HEK293 (cell line): ENCODE results near the gene CD101.

ENCODE experiments used
- CTCF ChIA-PET: fragments of 350-600 bp; formaldehyde crosslinking; extraction: SDS; loops from one replicate; lab custom pipeline; 2021; ENCODE audit warnings: antibody characterized with exemption; lab: Yijun Ruan, JAX
- POLR2A ChIA-PET: fragments of 300-600 bp; formaldehyde crosslinking; extraction: SDS; loops from one replicate; lab custom pipeline; 2020; ENCODE audit warnings: antibody characterized with exemption, inconsistent platforms; lab: Yijun Ruan, JAX
- H3K27ac ChIP-seq: fragments of 200-500 bp; sonication (Bioruptor generic); 2 replicates; pipeline ENCODE4 v1.5.1; 2014; ENCODE audit warnings: low read depth, low read length, control low read depth, inconsistent platforms; ENCODE audit errors: extremely low read depth
- H3K36me3 ChIP-seq, 2 experiments: fragments of 200-500 bp in 1 of 2; sonication (Bioruptor generic) in 1 of 2; 1 replicate in 1 of 2; 2 replicates in 1 of 2; pipeline ENCODE4 v1.5.1; 2014 to 2017; ENCODE audit warnings: inconsistent platforms in 2 of 2, low read length in 2 of 2; ENCODE audit not compliant: control insufficient read depth in 2 of 2, insufficient read depth in 1 of 2
- H3K4me1 ChIP-seq: fragments of 200-500 bp; sonication (Bioruptor generic); 2 replicates; pipeline ENCODE4 v1.5.1; 2014; ENCODE audit warnings: mild to moderate bottlenecking, low read length, inconsistent platforms; ENCODE audit not compliant: control insufficient read depth, insufficient read depth
- H3K4me3 ChIP-seq: 2 replicates; pipeline ENCODE4 v1.5.1; 2011; ENCODE audit warnings: low read depth, mild to moderate bottlenecking, control low read depth, low read length, moderate library complexity
- H3K9me3 ChIP-seq: fragments of 200-500 bp; sonication (Bioruptor generic); 2 replicates; pipeline ENCODE4 v1.5.1; 2014; ENCODE audit warnings: low read depth, low read length, inconsistent platforms; ENCODE audit not compliant: control insufficient read depth, insufficient read depth
- HOXC10 ChIP-seq: sonication (generic); formaldehyde crosslinking; IDR thresholded peaks from 2 replicates; pipeline ENCODE4 v1.8.1; 2023; ENCODE audit warnings: mild to moderate bottlenecking, missing genetic modification reagents
- KLF8 ChIP-seq: fragments of 450-650 bp; formaldehyde crosslinking; IDR thresholded peaks from 2 replicates; pipeline ENCODE4 v1.5.1; 2016; ENCODE audit warnings: missing biosample characterization, missing genetic modification characterization
- OSR2 ChIP-seq: fragments of 450-650 bp; formaldehyde crosslinking; IDR thresholded peaks from 2 replicates; pipeline ENCODE4 v1.5.1; 2016; ENCODE audit warnings: missing biosample characterization, missing genetic modification characterization
- SCRT1 ChIP-seq: fragments of 450-650 bp; formaldehyde crosslinking; IDR thresholded peaks from 2 replicates; pipeline ENCODE4 v1.5.1; 2016; ENCODE audit warnings: missing biosample characterization, missing genetic modification characterization, borderline replicate concordance
- TRIM28 ChIP-seq: IDR thresholded peaks from 2 replicates; pipeline ENCODE4 v1.6.1; 2011; ENCODE audit warnings: low read length, control low read depth, borderline replicate concordance
- ZFP69B ChIP-seq: fragments of 450-650 bp; formaldehyde crosslinking; IDR thresholded peaks from 2 replicates; pipeline ENCODE4 v1.5.1; 2016; ENCODE audit warnings: missing biosample characterization, missing genetic modification characterization
- ZIC2 ChIP-seq: fragments of 450-650 bp; formaldehyde crosslinking; IDR thresholded peaks from 2 replicates; pipeline ENCODE4 v1.5.1; 2016; ENCODE audit warnings: missing biosample characterization, missing genetic modification characterization
- ZNF221 ChIP-seq: fragments of 450-650 bp; formaldehyde crosslinking; IDR thresholded peaks from 2 replicates; pipeline ENCODE4 v1.5.1; 2017; ENCODE audit warnings: missing biosample characterization, missing genetic modification characterization, borderline replicate concordance
- ZNF274 ChIP-seq, 2 experiments: fragments of 200-500 bp in 1 of 2; fragments of 450-650 bp in 1 of 2; sonication (Bioruptor generic) in 1 of 2; formaldehyde crosslinking in 1 of 2; IDR thresholded peaks; 2 replicates each; pipeline versions ENCODE4 v1.5.1 to v1.6.1; 2014 to 2016; ENCODE audit warnings: borderline replicate concordance in 1 of 2, inconsistent platforms in 1 of 2, low read length in 1 of 2, missing biosample characterization in 1 of 2, missing genetic modification characterization in 1 of 2
- ZNF292 ChIP-seq: fragments of 450-650 bp; formaldehyde crosslinking; IDR thresholded peaks from 2 replicates; pipeline ENCODE4 v1.5.1; 2016; ENCODE audit warnings: low read depth, missing biosample characterization, missing genetic modification characterization, borderline replicate concordance
- ZNF341 ChIP-seq: fragments of 450-650 bp; formaldehyde crosslinking; IDR thresholded peaks from 2 replicates; pipeline ENCODE4; 2016; ENCODE audit warnings: low read depth, missing biosample characterization, missing genetic modification characterization
- ZNF48 ChIP-seq: fragments of 450-650 bp; formaldehyde crosslinking; IDR thresholded peaks from 2 replicates; pipeline ENCODE4 v1.5.1; 2016; ENCODE audit warnings: missing biosample characterization, missing genetic modification characterization
- ZNF514 ChIP-seq: fragments of 450-650 bp; formaldehyde crosslinking; IDR thresholded peaks from 2 replicates; pipeline ENCODE4 v1.5.1; 2016; ENCODE audit warnings: missing biosample characterization, missing genetic modification characterization
- ZNF548 ChIP-seq: fragments of 450-650 bp; formaldehyde crosslinking; IDR thresholded peaks from 2 replicates; pipeline ENCODE4 v1.5.1; 2016; ENCODE audit warnings: missing biosample characterization, missing genetic modification characterization
- ZNF626 ChIP-seq: fragments of 450-650 bp; sonication (Bioruptor Pico); formaldehyde crosslinking; IDR thresholded peaks from 2 replicates; pipeline ENCODE4 v1.5.1; 2018; ENCODE audit warnings: missing biosample characterization, missing genetic modification characterization, inconsistent platforms
- ZNF664 ChIP-seq: fragments of 450-650 bp; formaldehyde crosslinking; IDR thresholded peaks from 2 replicates; pipeline ENCODE4 v1.5.1; 2016; ENCODE audit warnings: missing biosample characterization, missing genetic modification characterization
- ZNF777 ChIP-seq: fragments of 450-650 bp; formaldehyde crosslinking; IDR thresholded peaks from 2 replicates; pipeline ENCODE4 v1.5.1; 2017; ENCODE audit warnings: missing biosample characterization, missing genetic modification characterization, borderline replicate concordance
- TF ChIP-seq, protein P1 (sequence below): sonication (generic); formaldehyde crosslinking; IDR thresholded peaks from 2 replicates; pipeline ENCODE4 v1.8.1; 2022; ENCODE audit warnings: mild to moderate bottlenecking, moderate library complexity, missing genetic modification reagents
- TF ChIP-seq, protein P2 (sequence below): fragments of 450-650 bp; formaldehyde crosslinking; IDR thresholded peaks from 2 replicates; pipeline ENCODE4 v1.5.1; 2016; ENCODE audit warnings: missing biosample characterization, missing genetic modification characterization
- TF ChIP-seq, protein P3 (sequence below): fragments of 450-650 bp; formaldehyde crosslinking; IDR thresholded peaks from 2 replicates; pipeline ENCODE4 v1.5.1; 2016; ENCODE audit warnings: missing biosample characterization, missing genetic modification characterization
- TF ChIP-seq, protein P4 (sequence below): fragments of 450-650 bp; IDR thresholded peaks from 2 replicates; pipeline ENCODE4 v1.5.1; 2018; ENCODE audit warnings: missing biosample characterization, missing genetic modification characterization

Gene CD101

DNA sequence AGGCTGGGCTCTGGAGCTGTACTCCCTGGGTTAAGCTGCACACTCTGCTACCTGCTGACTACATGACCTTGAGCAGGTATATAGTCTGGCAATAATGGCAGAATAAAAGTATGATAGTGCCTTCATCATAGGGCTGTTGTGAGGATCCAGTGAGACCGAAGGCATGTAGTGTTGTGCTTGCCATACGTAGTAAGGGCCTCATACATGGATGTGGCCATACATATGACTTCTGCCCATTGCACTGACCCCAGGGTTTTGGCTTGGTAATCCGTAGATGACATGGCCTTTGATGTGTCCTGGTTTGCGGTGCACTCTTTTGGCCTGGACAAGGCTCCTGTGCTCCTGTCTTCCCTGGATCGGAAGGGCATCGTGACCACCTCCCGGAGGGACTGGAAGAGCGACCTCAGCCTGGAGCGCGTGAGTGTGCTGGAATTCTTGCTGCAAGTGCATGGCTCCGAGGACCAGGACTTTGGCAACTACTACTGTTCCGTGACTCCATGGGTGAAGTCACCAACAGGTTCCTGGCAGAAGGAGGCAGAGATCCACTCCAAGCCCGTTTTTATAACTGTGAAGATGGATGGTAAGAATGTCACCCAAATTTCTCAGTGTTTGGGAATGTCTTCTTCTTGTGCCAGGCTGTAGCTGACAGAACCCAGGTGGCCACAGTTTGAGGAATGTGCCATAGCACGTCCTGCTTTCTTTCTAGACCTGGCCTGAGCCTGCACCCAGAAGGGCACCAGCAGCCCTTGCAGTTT lies 17.0 kb upstream of the CD101 start:
- ChIA-PET CTCF (interaction anchor here (0.6 kb wide), 1 partner anchor 94 kb away, joined by 4 read pairs; no protein-coding TSS in a partner anchor), POLR2A (no interaction called here)
- no peak overlapping the region for H3K4me3 ChIP-seq
- H3K4me1 ChIP-seq, result no peaks in the 10 kb centered on the region
- TF ChIP-seq, protein P1, sequence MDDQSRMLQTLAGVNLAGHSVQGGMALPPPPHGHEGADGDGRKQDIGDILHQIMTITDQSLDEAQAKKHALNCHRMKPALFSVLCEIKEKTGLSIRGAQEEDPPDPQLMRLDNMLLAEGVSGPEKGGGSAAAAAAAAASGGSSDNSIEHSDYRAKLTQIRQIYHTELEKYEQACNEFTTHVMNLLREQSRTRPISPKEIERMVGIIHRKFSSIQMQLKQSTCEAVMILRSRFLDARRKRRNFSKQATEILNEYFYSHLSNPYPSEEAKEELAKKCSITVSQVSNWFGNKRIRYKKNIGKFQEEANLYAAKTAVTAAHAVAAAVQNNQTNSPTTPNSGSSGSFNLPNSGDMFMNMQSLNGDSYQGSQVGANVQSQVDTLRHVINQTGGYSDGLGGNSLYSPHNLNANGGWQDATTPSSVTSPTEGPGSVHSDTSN (CRISPR knock-in tag), result no peak
- TF ChIP-seq ZFP69B (tag by site-specific recombination) (no peak), ZNF48 (no peak)
- TF ChIP-seq, protein P2, sequence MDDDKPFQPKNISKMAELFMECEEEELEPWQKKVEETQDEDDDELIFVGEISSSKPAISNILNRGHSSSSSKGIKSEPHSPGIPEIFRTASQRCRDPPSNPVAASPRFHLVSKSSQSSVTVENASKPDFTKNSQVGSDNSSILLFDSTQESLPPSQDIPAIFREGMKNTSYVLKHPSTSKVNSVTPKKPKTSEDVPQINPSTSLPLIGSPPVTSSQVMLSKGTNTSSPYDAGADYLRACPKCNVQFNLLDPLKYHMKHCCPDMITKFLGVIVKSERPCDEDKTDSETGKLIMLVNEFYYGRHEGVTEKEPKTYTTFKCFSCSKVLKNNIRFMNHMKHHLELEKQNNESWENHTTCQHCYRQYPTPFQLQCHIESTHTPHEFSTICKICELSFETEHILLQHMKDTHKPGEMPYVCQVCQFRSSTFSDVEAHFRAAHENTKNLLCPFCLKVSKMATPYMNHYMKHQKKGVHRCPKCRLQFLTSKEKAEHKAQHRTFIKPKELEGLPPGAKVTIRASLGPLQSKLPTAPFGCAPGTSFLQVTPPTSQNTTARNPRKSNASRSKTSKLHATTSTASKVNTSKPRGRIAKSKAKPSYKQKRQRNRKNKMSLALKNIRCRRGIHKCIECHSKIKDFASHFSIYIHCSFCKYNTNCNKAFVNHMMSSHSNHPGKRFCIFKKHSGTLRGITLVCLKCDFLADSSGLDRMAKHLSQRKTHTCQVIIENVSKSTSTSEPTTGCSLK (tag by site-specific recombination), result no peak
- H3K9me3 ChIP-seq, result no peaks in the 10 kb centered on the region
- H3K27ac ChIP-seq, result no peak overlapping the region
- H3K36me3 ChIP-seq, result peaks cover 0 to 37% of the 10 kb centered on the region in 2 experiments; a peak in 1 of 3 replicates

DNA sequence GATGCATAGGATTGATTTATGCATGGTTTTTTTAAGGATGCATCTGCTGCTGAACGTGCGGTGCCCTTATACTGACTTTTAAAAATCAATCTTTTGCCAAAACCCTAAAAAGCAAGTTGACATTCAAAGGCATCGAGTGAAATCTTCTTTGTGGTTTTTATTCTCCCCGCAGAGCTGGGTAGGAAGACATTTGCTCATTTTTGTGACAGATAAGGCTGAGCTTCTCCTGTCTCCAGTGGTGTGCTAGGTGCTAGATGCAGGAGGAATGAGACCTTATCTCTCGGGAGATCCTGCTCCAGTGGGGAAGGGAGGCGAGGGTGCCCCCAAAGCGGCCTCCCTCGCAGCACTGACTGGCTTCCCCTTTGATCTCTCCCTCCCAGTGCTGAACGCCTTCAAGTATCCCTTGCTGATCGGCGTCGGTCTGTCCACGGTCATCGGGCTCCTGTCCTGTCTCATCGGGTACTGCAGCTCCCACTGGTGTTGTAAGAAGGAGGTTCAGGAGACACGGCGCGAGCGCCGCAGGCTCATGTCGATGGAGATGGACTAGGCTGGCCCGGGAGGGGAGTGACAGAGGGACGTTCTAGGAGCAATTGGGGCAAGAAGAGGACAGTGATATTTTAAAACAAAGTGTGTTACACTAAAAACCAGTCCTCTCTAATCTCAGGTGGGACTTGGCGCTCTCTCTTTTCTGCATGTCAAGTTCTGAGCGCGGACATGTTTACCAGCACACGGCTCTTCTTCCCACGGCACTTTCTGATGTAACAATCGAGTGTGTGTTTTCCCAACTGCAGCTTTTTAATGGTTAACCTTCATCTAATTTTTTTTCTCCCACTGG lies 14.9 kb upstream of the CD101 start:
- H3K27ac ChIP-seq, result no peak overlapping the region
- no peak for TF ChIP-seq ZNF221
- TF ChIP-seq ZIC2 (tag by site-specific recombination), result 0 out of 2 replicates have a peak, but pooled peaks have one; percentile 30
- H3K36me3 ChIP-seq, result peaks cover 0 to 57% of the 10 kb centered on the region in 2 experiments; a peak in 1 of 3 replicates
- H3K4me3 ChIP-seq, result no peak overlapping the region
- ChIA-PET POLR2A (no interaction called here), CTCF (no interaction called here)
- H3K4me1 ChIP-seq, result no peaks in the 10 kb centered on the region
- no peaks in the 10 kb centered on the region for H3K9me3 ChIP-seq

DNA sequence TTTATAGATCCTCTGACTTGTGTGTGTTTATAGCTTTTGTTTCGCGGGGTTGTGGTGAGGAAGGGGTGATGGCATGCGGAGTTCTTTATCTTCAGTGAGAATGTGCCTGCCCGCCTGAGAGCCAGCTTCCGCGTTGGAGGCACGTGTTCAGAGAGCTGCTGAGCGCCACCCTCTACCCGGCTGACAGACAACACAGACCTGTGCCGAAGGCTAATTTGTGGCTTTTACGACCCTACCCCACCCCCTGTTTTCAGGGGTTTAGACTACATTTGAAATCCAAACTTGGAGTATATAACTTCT lies 14.4 kb upstream of the CD101 start:
- Histone ChIP-seq H3K9me3 (no peaks in the 10 kb centered on the region), H3K4me3 (no peak overlapping the region), H3K36me3 (peaks cover 0 to 62% of the 10 kb centered on the region in 2 experiments; a peak in 1 of 3 replicates), H3K27ac (no peak overlapping the region), H3K4me1 (no peaks in the 10 kb centered on the region)
- ChIA-PET CTCF (no interaction called here), POLR2A (no interaction called here)
- TF ChIP-seq HOXC10 (no peak), OSR2 (tag by site-specific recombination) (no peak), ZNF274 (IDR thresholded peaks at IDR 0.05; ENCODE audit: low read length) (no peak), ZNF274 (tag by site-specific recombination; IDR thresholded peaks at IDR 0.05; ENCODE audit: borderline replicate concordance) (no peak), SCRT1 (tag by site-specific recombination) (no peak), TRIM28 (no peak), ZNF341 (tag by site-specific recombination) (no peak), ZNF626 (no peak), ZNF514 (tag by site-specific recombination) (no peak), ZNF548 (tag by site-specific recombination) (no peak), ZNF664 (tag by site-specific recombination) (no peak), ZNF292 (no peak), ZNF777 (tag by site-specific recombination) (no peak), KLF8 (no peak)
- TF ChIP-seq, protein P3, sequence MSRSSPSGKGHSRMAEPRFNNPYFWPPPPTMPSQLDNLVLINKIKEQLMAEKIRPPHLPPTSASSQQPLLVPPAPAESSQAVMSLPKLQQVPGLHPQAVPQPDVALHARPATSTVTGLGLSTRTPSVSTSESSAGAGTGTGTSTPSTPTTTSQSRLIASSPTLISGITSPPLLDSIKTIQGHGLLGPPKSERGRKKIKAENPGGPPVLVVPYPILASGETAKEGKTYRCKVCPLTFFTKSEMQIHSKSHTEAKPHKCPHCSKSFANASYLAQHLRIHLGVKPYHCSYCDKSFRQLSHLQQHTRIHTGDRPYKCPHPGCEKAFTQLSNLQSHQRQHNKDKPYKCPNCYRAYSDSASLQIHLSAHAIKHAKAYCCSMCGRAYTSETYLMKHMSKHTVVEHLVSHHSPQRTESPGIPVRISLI, result no peak
- TF ChIP-seq, protein P4, sequence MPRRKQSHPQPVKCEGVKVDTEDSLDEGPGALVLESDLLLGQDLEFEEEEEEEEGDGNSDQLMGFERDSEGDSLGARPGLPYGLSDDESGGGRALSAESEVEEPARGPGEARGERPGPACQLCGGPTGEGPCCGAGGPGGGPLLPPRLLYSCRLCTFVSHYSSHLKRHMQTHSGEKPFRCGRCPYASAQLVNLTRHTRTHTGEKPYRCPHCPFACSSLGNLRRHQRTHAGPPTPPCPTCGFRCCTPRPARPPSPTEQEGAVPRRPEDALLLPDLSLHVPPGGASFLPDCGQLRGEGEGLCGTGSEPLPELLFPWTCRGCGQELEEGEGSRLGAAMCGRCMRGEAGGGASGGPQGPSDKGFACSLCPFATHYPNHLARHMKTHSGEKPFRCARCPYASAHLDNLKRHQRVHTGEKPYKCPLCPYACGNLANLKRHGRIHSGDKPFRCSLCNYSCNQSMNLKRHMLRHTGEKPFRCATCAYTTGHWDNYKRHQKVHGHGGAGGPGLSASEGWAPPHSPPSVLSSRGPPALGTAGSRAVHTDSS (tag by site-specific recombination), result no peak
